IMR-90 (cell line): Measurements from ENCODE around the gene LIG1. TPM values are rescaled to one million over a fixed set of nuclear protein-coding genes. Genes with fewer than 3 reads are reported as not detected.

Source experiments
- ATAC-seq: fragments of 200-7000 bp; cut with Tn5 transposase; 2 replicates; pipeline ENCODE4 v1.9.1; 2020; ENCODE audit warnings: low read depth, mild to moderate bottlenecking, moderate library complexity
- BruUV-seq: library from RNA; stranded (reverse); fragments of 400-500 nt; replicated peaks from 2 replicates; lab custom pipeline; 2021; lab: Mats Ljungman, UMichigan
- CTCF ChIA-PET: fragments of 300-600 bp; formaldehyde crosslinking; extraction: SDS; loops from one replicate; lab custom pipeline; 2021; ENCODE audit warnings: antibody characterized with exemption; lab: Yijun Ruan, JAX
- POLR2A ChIA-PET: fragments of 300-600 bp; sonication (Branson Sonifier 250); formaldehyde crosslinking; loops from one replicate; lab custom pipeline; 2022; ENCODE audit warnings: antibody characterized with exemption; ENCODE audit not compliant: unreplicated experiment; lab: Charles Lee
- DNase-seq: peaks from one replicate; pipeline ENCODE4 v3.0.0; 2013
- H2AFZ ChIP-seq: replicated peaks from 2 replicates; pipeline ENCODE3; 2013; ENCODE audit warnings: low read length, mild to moderate bottlenecking; ENCODE audit not compliant: poor library complexity
- H2AK5ac ChIP-seq: 2 replicates; pipeline ENCODE4 v1.6.1; 2013; ENCODE audit warnings: low read depth, low read length, inconsistent platforms
- H2AK9ac ChIP-seq: replicated peaks from 2 replicates; pipeline ENCODE3; 2013; ENCODE audit warnings: mild to moderate bottlenecking, low read depth, low read length, moderate library complexity; ENCODE audit not compliant: poor library complexity
- H2BK120ac ChIP-seq: 2 replicates; pipeline ENCODE4 v1.6.1; 2013; ENCODE audit warnings: low read depth, low read length, inconsistent platforms
- H2BK15ac ChIP-seq: 3 replicates; pipeline ENCODE4 v1.6.1; 2013; ENCODE audit warnings: low read depth, low read length, inconsistent platforms
- H2BK20ac ChIP-seq: 2 replicates; pipeline ENCODE4 v1.6.1; 2013; ENCODE audit warnings: low read depth, mild to moderate bottlenecking, inconsistent platforms, low read length, moderate library complexity
- H2BK5ac ChIP-seq: 2 replicates; pipeline ENCODE4 v1.6.1; 2013; ENCODE audit warnings: mild to moderate bottlenecking, low read depth, low read length, inconsistent platforms; ENCODE audit not compliant: poor library complexity, severe bottlenecking
- H3K14ac ChIP-seq: replicated peaks from 2 replicates; pipeline ENCODE4 v1.6.1; 2013; ENCODE audit warnings: low read depth, low read length, inconsistent platforms
- H3K18ac ChIP-seq: 2 replicates; pipeline ENCODE4 v1.6.1; 2013; ENCODE audit warnings: low read depth, low read length, control low read depth
- H3K23ac ChIP-seq: 2 replicates; pipeline ENCODE4 v1.6.1; 2013; ENCODE audit warnings: low read depth, low read length, inconsistent platforms
- H3K27ac ChIP-seq: 2 replicates; pipeline ENCODE4 v1.5.1; 2013; ENCODE audit warnings: mild to moderate bottlenecking, control low read depth, low read length; ENCODE audit not compliant: insufficient read depth
- H3K27me3 ChIP-seq: 2 replicates; pipeline ENCODE4 v1.6.1; 2013; ENCODE audit warnings: low read length; ENCODE audit not compliant: control insufficient read depth, insufficient read depth
- H3K36me3 ChIP-seq: 2 replicates; pipeline ENCODE4 v1.6.1; 2013; ENCODE audit warnings: low read length, mixed read lengths; ENCODE audit not compliant: control insufficient read depth, insufficient read depth
- H3K4ac ChIP-seq: 2 replicates; pipeline ENCODE4 v1.6.1; 2013; ENCODE audit warnings: low read depth, low read length, inconsistent platforms
- H3K4me1 ChIP-seq: 2 replicates; pipeline ENCODE4 v1.6.1; 2013; ENCODE audit warnings: low read length, mixed read lengths; ENCODE audit not compliant: control insufficient read depth, insufficient read depth
- H3K4me2 ChIP-seq: 2 replicates; pipeline ENCODE4 v1.6.1; 2013; ENCODE audit warnings: low read depth, mild to moderate bottlenecking, control low read depth, low read length, moderate library complexity
- H3K4me3 ChIP-seq: 2 replicates; pipeline ENCODE4 v1.5.1; 2013; ENCODE audit warnings: low read depth, mild to moderate bottlenecking, control low read depth, low read length, moderate library complexity; ENCODE audit not compliant: insufficient read depth
- H3K56ac ChIP-seq: 2 replicates; pipeline ENCODE4 v1.6.1; 2013; ENCODE audit warnings: low read length, inconsistent platforms; ENCODE audit not compliant: insufficient read depth; ENCODE audit errors: extremely low read depth
- H3K79me1 ChIP-seq, 2 experiments: 2 replicates each; pipeline ENCODE4 v1.6.1; 2013; ENCODE audit warnings: low read length in 2 of 2, inconsistent platforms in 1 of 2, low read depth in 1 of 2
- H3K9ac ChIP-seq: 2 replicates; pipeline ENCODE4 v1.6.1; 2013; ENCODE audit warnings: low read depth, low read length, control low read depth
- H3K9me1 ChIP-seq: 2 replicates; pipeline ENCODE4 v1.6.1; 2013; ENCODE audit warnings: low read length, inconsistent platforms; ENCODE audit not compliant: insufficient read depth
- H3K9me3 ChIP-seq: 2 replicates; pipeline ENCODE4 v1.6.1; 2013; ENCODE audit warnings: low read length; ENCODE audit not compliant: control insufficient read depth, insufficient read depth
- H4K20me1 ChIP-seq: 2 replicates; pipeline ENCODE4 v1.6.1; 2013; ENCODE audit warnings: low read length, inconsistent platforms; ENCODE audit not compliant: insufficient read depth
- H4K5ac ChIP-seq: 2 replicates; pipeline ENCODE4 v1.6.1; 2013; ENCODE audit warnings: mild to moderate bottlenecking, low read depth, low read length, control low read depth
- H4K8ac ChIP-seq, 2 experiments: 2 replicates each; pipeline ENCODE4 v1.6.1; 2013; ENCODE audit warnings: low read depth in 2 of 2, low read length in 2 of 2, control low read depth in 1 of 2, inconsistent platforms in 1 of 2
- H4K91ac ChIP-seq: 2 replicates; pipeline ENCODE4 v1.6.1; 2013; ENCODE audit warnings: low read depth, low read length, inconsistent platforms; ENCODE audit not compliant: insufficient read depth
- CHD1 ChIP-seq: IDR thresholded peaks from 2 replicates; pipeline ENCODE4 v1.6.1; 2012; ENCODE audit warnings: low read depth, low read length, improper control_type of control experiment
- CTCF ChIP-seq: conservative IDR thresholded peaks from 2 replicates; pipeline ENCODE4 v1.5.1; 2012; ENCODE audit warnings: mild to moderate bottlenecking, low read depth, low read length, improper control_type of control experiment
- ELK1 ChIP-seq: fragments of 150-350 bp; IDR thresholded peaks from 2 replicates; pipeline ENCODE4 v1.6.1; 2016; ENCODE audit warnings: low read depth, mild to moderate bottlenecking, low read length, moderate library complexity, borderline replicate concordance
- MAFK ChIP-seq: IDR thresholded peaks from 2 replicates; pipeline ENCODE4 v1.6.1; 2012; ENCODE audit warnings: low read depth, low read length, improper control_type of control experiment
- MXI1 ChIP-seq: IDR thresholded peaks from 2 replicates; pipeline ENCODE4 v1.6.1; 2012; ENCODE audit warnings: low read depth, mild to moderate bottlenecking, low read length, moderate library complexity, borderline replicate concordance
- NFE2L2 ChIP-seq: fragments of 150-350 bp; IDR thresholded peaks from 2 replicates; pipeline ENCODE4 v1.6.1; 2016; ENCODE audit warnings: low read depth, mild to moderate bottlenecking, low read length
- RAD21 ChIP-seq: IDR thresholded peaks from 2 replicates; pipeline ENCODE4 v1.6.1; 2012; ENCODE audit warnings: low read length, improper control_type of control experiment
- SMC3 ChIP-seq: fragments of 150-350 bp; IDR thresholded peaks from 2 replicates; pipeline ENCODE4 v1.6.1; 2016; ENCODE audit warnings: low read depth, mild to moderate bottlenecking, antibody characterized with exemption, low read length, moderate library complexity
- USF2 ChIP-seq: fragments of 150-350 bp; IDR thresholded peaks from 2 replicates; pipeline ENCODE4 v1.6.1; 2017; ENCODE audit warnings: mild to moderate bottlenecking, antibody characterized with exemption, low read length, low read depth
- WGBS, 2 experiments: methylation state at CpG; one replicate each; pipeline versions ENCODE4 v1.1.5 to v1.1.7; 2013; ENCODE audit warnings: missing lambda C conversion rate in 2 of 2; ENCODE audit not compliant: insufficient read length in 1 of 2; ENCODE audit errors: extremely low coverage in 2 of 2; 5-methylcytosine and 5-hydroxymethylcytosine counted together
- dilution Hi-C: fragments of 300-500 bp; cut with HindIII; formaldehyde crosslinking; loops from one replicate; pipeline ENCODE4 v1.14.3; 2018; ENCODE audit warnings: low sequenced_read_pairs; ENCODE audit not compliant: unreplicated experiment
- in situ Hi-C: fragments of 300-500 bp; cut with MboI; formaldehyde crosslinking; loops from 3 replicates; pipeline ENCODE4 v1.14.3; 2019; ENCODE audit warnings: low sequenced_read_pairs, inconsistent platforms, mixed read lengths
- intact Hi-C: fragments of 100-400 bp; cut with micrococcal nuclease; formaldehyde crosslinking; loops from 2 replicates; pipeline ENCODE4 v1.10.0; 2022
- polyA plus RNA-seq, 3 experiments: library from polyadenylated mRNA; depleted of rRNA; stranded (reverse); fragments of >200 nt; gene quantifications; 2 replicates each; pipeline ENCODE4 v1.2.3, GENCODE V29; 2012; ENCODE audit warnings: low replicate concordance in 1 of 3
- total RNA-seq: library from RNA; depleted of rRNA; stranded (reverse); fragments of >200 nt; gene quantifications from 2 replicates; pipeline ENCODE4 v1.2.3, GENCODE V29; 2012

LIG1 gene
- total and polyA plus RNA-seq, 2 of the 4 experiments (the other 2 are of a cell fraction) = 24.9 to 34.0 TPM

GRCh38 chr19:48158210-48158790, 11.8 kb downstream of the LIG1 start:
- Histone ChIP-seq H4K5ac (no peak overlapping the region), H2AFZ (no peak overlapping the region), H4K91ac (no peak overlapping the region), H3K27me3 (no peaks in the 10 kb centered on the region), H3K36me3 (peaks cover 17% of the 10 kb centered on the region), H2BK15ac (no peak overlapping the region), H3K9me3 (no peaks in the 10 kb centered on the region), H3K9me1 (no peaks in the 10 kb centered on the region), H2AK9ac (no peak overlapping the region), H3K4me3 (no peak overlapping the region), H3K4me1 (no peaks in the 10 kb centered on the region), H3K23ac (no peak overlapping the region), H2BK5ac (no peak overlapping the region), H2BK20ac (no peak overlapping the region), H4K20me1 (no peaks in the 10 kb centered on the region; the same call in 1 of the 2 replicates), H3K9ac (no peak overlapping the region), H3K4ac (no peak overlapping the region), H4K8ac (no peak overlapping the region), H3K56ac (no peak overlapping the region), H3K79me1 (no peaks in the 10 kb centered on the region; a peak in 1 of 4 replicates), H3K27ac (no peak overlapping the region), H3K4me2 (no peak overlapping the region), H3K14ac (no peak overlapping the region), H2BK120ac (no peak overlapping the region), H2AK5ac (no peak overlapping the region), H3K18ac (no peak overlapping the region)
- in situ Hi-C loops (loop anchor here (5.0 to 10.0 kb wide), 2 partner anchors 51 to 193 kb away; no protein-coding TSS in a partner anchor), intact Hi-C loops (no loop called here), dilution Hi-C loops (no loop called here)
- no peak for ATAC-seq
- CTCF ChIA-PET = no interaction called here
- no TSS peak for BruUV-seq
- 60% methylated on average over 2 of the region's 12 CpGs; no CpG with 5 or more reads in 1 of the 2 experiments for WGBS, 2 experiments
- no peak for DNase-seq
- TF ChIP-seq MAFK (no peak), USF2 (no peak), CTCF (no peak), MXI1 (no peak), CHD1 (no peak), NFE2L2 (no peak), ELK1 (no peak), SMC3 (no peak), RAD21 (no peak)
- POLR2A ChIA-PET = no interaction called here
